HepG2 (cell line): ENCODE data around the gene BBS9. TPM values are rescaled to one million over a fixed set of nuclear protein-coding genes. Genes with fewer than 3 reads are reported as not detected.

ENCODE experiments used
- CHD4 ChIP-seq: fragments of 200-600 bp; sonication (generic); IDR thresholded peaks from 2 replicates; pipeline ENCODE4 v1.7.0; 2017; ENCODE audit warnings: mild to moderate bottlenecking, low read length, borderline replicate concordance
- GABPA ChIP-seq, 2 experiments: IDR thresholded peaks; 2 replicates each; pipeline ENCODE4 v1.6.1; 2011 to 2016; ENCODE audit warnings: low read depth in 2 of 2, low read length in 1 of 2, missing biosample characterization in 1 of 2, missing genetic modification characterization in 1 of 2
- GABPB1 ChIP-seq: IDR thresholded peaks from 2 replicates; pipeline ENCODE4 v1.6.1; 2016; ENCODE audit warnings: mild to moderate bottlenecking, missing genetic modification reagents, moderate library complexity, missing compliant biosample characterization
- HDAC6 ChIP-seq: fragments of 200-600 bp; sonication (generic); IDR thresholded peaks from 2 replicates; pipeline ENCODE4 v1.7.0; 2017; ENCODE audit warnings: mild to moderate bottlenecking, antibody characterized with exemption, low read length, low read depth
- PAX8 ChIP-seq: sonication (generic); formaldehyde crosslinking; IDR thresholded peaks from 2 replicates; pipeline ENCODE4 v1.8.0; 2022; ENCODE audit warnings: mild to moderate bottlenecking, missing genetic modification reagents, borderline replicate concordance
- PRDM4 ChIP-seq: sonication (generic); formaldehyde crosslinking; IDR thresholded peaks from 2 replicates; pipeline ENCODE4 v1.9.0; 2021; ENCODE audit warnings: missing genetic modification reagents, borderline replicate concordance
- REPIN1 ChIP-seq: sonication (generic); formaldehyde crosslinking; IDR thresholded peaks from 2 replicates; pipeline ENCODE4 v1.8.0; 2022; ENCODE audit warnings: missing genetic modification reagents, low read depth, mild to moderate bottlenecking, borderline replicate concordance
- YEATS2 ChIP-seq: sonication (generic); formaldehyde crosslinking; IDR thresholded peaks from 2 replicates; pipeline ENCODE4 v1.4.0; 2020; ENCODE audit warnings: missing genetic modification reagents, borderline replicate concordance
- ZNF280B ChIP-seq: sonication (generic); formaldehyde crosslinking; IDR thresholded peaks from 2 replicates; pipeline ENCODE4 v1.5.0; 2020; ENCODE audit warnings: missing genetic modification reagents, mild to moderate bottlenecking, borderline replicate concordance
- ZNF570 ChIP-seq: sonication (generic); formaldehyde crosslinking; IDR thresholded peaks from 2 replicates; pipeline ENCODE4 v1.4.0; 2020; ENCODE audit warnings: mild to moderate bottlenecking, missing genetic modification reagents, borderline replicate concordance
- ZNF724P ChIP-seq: sonication (generic); formaldehyde crosslinking; IDR thresholded peaks from 2 replicates; pipeline ENCODE4 v1.8.0; 2022; ENCODE audit warnings: missing genetic modification reagents, borderline replicate concordance
- ZSCAN12 ChIP-seq: sonication (generic); formaldehyde crosslinking; IDR thresholded peaks from 2 replicates; pipeline ENCODE4 v1.9.0; 2021; ENCODE audit warnings: mild to moderate bottlenecking, missing genetic modification reagents
- polyA plus RNA-seq, 8 experiments: library from polyadenylated mRNA; depleted of rRNA in 3 of 8; stranded (reverse) in 7 of 8; unstranded in 1 of 8; fragments of >200 nt; fragmentation: Illumina TruSeq in 4 of 8; extraction: Trizol in 4 of 8; gene quantifications; 2 replicates each; pipeline versions ENCODE4 v1.2.1 to v1.2.3, GENCODE V29; 2011 to 2016; ENCODE audit warnings: low read depth in 4 of 8, missing spikeins in 1 of 8, mixed read lengths in 1 of 8; ENCODE audit not compliant: insufficient read depth in 1 of 8
- total RNA-seq, 5 experiments: library from RNA; depleted of rRNA; stranded (reverse); fragments of >200 nt; fragmentation: Illumina TruSeq; extraction: Trizol; gene quantifications; 2 replicates each; pipeline ENCODE4 v1.2.3, GENCODE V29; 2016; ENCODE audit warnings: low read depth in 1 of 5

The BBS9 gene
- total and polyA plus RNA-seq, 2 of the 13 experiments (the other 11 are each of a cell fraction or from before 2014, with no cell fraction given): 5.1 to 7.8 TPM

GRCh38 chr7:33155811-33156210 is 26.4 kb downstream of the BBS9 start (continued):
- no peak for TF ChIP-seq PRDM4 (CRISPR knock-in tag)
- TF ChIP-seq ZNF570 (CRISPR knock-in tag): no peak
- no peak for TF ChIP-seq ZNF724P
- no peak for TF ChIP-seq PAX8 (CRISPR knock-in tag)
- TF ChIP-seq HDAC6: no peak
- no peak for TF ChIP-seq GABPB1 (CRISPR knock-in tag)
- TF ChIP-seq GABPA (IDR thresholded peaks at IDR 0.05; ENCODE audit: low read depth, low read length): no peak
- no peak for TF ChIP-seq GABPA (CRISPR knock-in tag; IDR thresholded peaks at IDR 0.05; ENCODE audit: low read depth)
- no peak for TF ChIP-seq ZNF280B (CRISPR knock-in tag)
- TF ChIP-seq ZSCAN12 (CRISPR knock-in tag): no peak
- no peak for TF ChIP-seq REPIN1
- TF ChIP-seq YEATS2 (CRISPR knock-in tag): no peak
- no peak for TF ChIP-seq CHD4
